ENCODE results near the gene PRKCB.
"Not testable (repeated sequence)": the region's sequence is repeated elsewhere in the genome, so short reads cannot be mapped to it uniquely, and the experiment has no call there.

The PRKCB gene

DNA sequence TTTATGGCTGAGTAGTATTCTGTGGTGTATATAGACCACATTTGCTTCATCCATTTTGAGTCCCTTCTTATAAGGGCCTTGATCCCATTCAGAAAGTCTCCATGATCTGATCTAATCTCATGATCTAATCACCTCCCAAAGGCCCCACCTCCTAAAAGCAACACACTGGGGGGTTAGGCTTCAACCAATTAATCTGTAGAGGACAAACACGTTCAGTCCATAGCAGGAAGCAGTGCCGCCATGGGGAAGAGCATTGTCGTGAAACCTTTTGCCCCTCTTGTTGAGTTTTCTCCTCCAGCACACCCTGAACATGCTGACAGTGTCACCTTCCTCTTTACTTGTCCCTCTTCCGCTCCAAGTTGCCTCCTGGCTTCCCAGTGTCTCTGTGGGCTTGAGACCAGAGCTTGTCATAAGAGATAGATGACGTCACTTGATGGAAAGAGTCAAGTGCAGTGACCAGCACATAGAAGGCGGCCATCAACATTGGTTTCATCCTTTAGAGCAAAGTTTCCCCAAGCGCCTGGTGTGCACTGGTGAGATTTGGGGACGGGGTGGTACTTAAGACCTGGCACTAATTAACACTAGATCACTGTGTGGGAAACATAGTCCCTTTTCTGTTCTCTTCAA, 74.1 kb downstream of the PRKCB start:
- H3K27me3 ChIP-seq (ENCODE audit: control insufficient read depth, low read length), result no peaks in the 10 kb centered on the region
- no peaks in the 10 kb centered on the region for H3K9me2 ChIP-seq (replicated peaks; ENCODE audit: control insufficient read depth, low read length)
- no peak overlapping the region for H3K4me3 ChIP-seq (ENCODE audit: low read length)
- no peaks in the 10 kb centered on the region for H3K4me1 ChIP-seq (ENCODE audit: control insufficient read depth, low read length)
- H3K27ac ChIP-seq (ENCODE audit: low read depth, low read length), result no peak overlapping the region
- no peaks in the 10 kb centered on the region for H3F3A ChIP-seq (ENCODE audit: control insufficient read depth, insufficient read depth)
- no peak overlapping the region for H3K4me2 ChIP-seq (ENCODE audit: low read length)
- no peaks in the 10 kb centered on the region for H4K20me1 ChIP-seq (ENCODE audit: control insufficient read depth, insufficient read depth, low read depth, low read length)
- TF ChIP-seq, protein P1, sequence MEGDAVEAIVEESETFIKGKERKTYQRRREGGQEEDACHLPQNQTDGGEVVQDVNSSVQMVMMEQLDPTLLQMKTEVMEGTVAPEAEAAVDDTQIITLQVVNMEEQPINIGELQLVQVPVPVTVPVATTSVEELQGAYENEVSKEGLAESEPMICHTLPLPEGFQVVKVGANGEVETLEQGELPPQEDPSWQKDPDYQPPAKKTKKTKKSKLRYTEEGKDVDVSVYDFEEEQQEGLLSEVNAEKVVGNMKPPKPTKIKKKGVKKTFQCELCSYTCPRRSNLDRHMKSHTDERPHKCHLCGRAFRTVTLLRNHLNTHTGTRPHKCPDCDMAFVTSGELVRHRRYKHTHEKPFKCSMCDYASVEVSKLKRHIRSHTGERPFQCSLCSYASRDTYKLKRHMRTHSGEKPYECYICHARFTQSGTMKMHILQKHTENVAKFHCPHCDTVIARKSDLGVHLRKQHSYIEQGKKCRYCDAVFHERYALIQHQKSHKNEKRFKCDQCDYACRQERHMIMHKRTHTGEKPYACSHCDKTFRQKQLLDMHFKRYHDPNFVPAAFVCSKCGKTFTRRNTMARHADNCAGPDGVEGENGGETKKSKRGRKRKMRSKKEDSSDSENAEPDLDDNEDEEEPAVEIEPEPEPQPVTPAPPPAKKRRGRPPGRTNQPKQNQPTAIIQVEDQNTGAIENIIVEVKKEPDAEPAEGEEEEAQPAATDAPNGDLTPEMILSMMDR (IDR thresholded peaks at IDR 0.05; ENCODE audit: low read depth, low read length, poor library complexity, severe bottlenecking), result no peak
- TF ChIP-seq EZH2phosphoT487 (IDR thresholded peaks at IDR 0.05; ENCODE audit: borderline replicate concordance, low read length), result no peak
- no peaks in the 10 kb centered on the region for H3K79me2 ChIP-seq (ENCODE audit: control insufficient read depth, low read length)
- H3K36me3 ChIP-seq (ENCODE audit: control insufficient read depth, low read length), result no peaks in the 10 kb centered on the region
- H3K9me3 ChIP-seq (ENCODE audit: control insufficient read depth, insufficient read depth, low read length), result no peaks in the 10 kb centered on the region

DNA sequence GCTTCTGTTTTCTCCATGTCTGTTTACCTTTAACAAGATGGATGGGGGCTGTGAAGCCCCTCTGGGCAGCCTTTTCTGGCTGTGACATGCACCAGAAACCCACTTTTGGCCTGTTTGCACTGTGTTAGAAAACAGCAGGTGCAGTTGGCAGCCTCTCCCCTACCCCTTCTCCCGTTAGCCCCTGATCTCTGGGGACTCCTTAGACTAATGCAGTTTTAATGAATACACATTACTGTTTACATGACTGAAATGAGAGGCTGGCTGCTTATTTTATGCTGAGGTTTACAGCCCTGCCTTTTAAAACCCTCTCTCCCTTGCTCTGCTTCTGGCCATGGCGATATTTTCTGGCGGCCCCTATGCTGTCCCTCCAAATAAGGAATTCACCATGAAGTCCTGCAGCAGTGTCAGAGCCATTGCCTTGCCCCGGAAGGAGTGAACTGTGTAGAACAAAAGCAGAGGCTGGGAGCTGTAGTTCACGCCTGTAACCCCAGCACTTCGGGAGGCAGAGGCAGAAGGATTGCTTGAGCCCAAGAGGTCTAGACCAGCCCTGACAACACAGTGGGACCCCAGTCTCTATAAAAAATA, 79.3 kb downstream of the PRKCB start:
- Histone ChIP-seq H3K27me3 (ENCODE audit: control insufficient read depth, low read length) (0 out of 2 replicates have a peak, but pooled peaks cover 2% of the 10 kb centered on the region), H3K36me3 (ENCODE audit: control insufficient read depth, low read length) (no peaks in the 10 kb centered on the region), H3K79me2 (ENCODE audit: control insufficient read depth, low read length) (no peaks in the 10 kb centered on the region), H3K4me3 (ENCODE audit: low read length) (no peak overlapping the region), H3K9me2 (replicated peaks; ENCODE audit: control insufficient read depth, low read length) (no peaks in the 10 kb centered on the region), H3K9me3 (ENCODE audit: control insufficient read depth, insufficient read depth, low read length) (0 out of 2 replicates have a peak, but pooled peaks cover 3% of the 10 kb centered on the region), H3K4me2 (ENCODE audit: low read length) (no peak overlapping the region), H4K20me1 (ENCODE audit: control insufficient read depth, insufficient read depth, low read depth, low read length) (no peaks in the 10 kb centered on the region), H3F3A (ENCODE audit: control insufficient read depth, insufficient read depth) (no peaks in the 10 kb centered on the region), H3K27ac (ENCODE audit: low read depth, low read length) (no peak overlapping the region), H3K4me1 (ENCODE audit: control insufficient read depth, low read length) (no peaks in the 10 kb centered on the region)
- TF ChIP-seq EZH2phosphoT487 (IDR thresholded peaks at IDR 0.05; ENCODE audit: borderline replicate concordance, low read length), result no peak
- TF ChIP-seq, protein P1 (IDR thresholded peaks at IDR 0.05; ENCODE audit: low read depth, low read length, poor library complexity, severe bottlenecking), result no peak

DNA sequence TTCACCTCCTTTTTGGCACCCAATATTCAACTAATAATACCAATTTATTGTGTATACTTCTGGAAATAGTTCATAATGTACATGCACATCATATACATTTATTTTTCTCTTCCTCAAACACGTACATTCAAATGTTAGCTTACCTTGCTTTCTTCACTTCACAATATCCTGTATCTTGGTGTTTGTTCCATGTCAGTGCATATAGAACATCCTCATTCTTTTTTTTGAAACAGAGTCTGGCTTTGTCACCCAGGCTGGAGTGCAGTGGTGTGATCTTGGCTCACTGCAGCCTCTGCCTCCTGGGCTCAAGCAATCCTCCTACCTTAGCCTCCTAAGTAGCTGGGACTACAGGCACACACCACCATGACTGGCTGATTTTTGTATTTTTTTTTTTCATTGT, 80.8 kb downstream of the PRKCB start:
- H3K36me3 ChIP-seq (ENCODE audit: control insufficient read depth, low read length); H3K9me3 ChIP-seq (ENCODE audit: control insufficient read depth, insufficient read depth, low read length); H4K20me1 ChIP-seq (ENCODE audit: control insufficient read depth, insufficient read depth, low read depth, low read length); H3K4me3 ChIP-seq (ENCODE audit: low read length); H3K4me1 ChIP-seq (ENCODE audit: control insufficient read depth, low read length); H3F3A ChIP-seq (ENCODE audit: control insufficient read depth, insufficient read depth); H3K27me3 ChIP-seq (ENCODE audit: control insufficient read depth, low read length); H3K79me2 ChIP-seq (ENCODE audit: control insufficient read depth, low read length); H3K27ac ChIP-seq (ENCODE audit: low read depth, low read length); H3K9me2 ChIP-seq (replicated peaks; ENCODE audit: control insufficient read depth, low read length); H3K4me2 ChIP-seq (ENCODE audit: low read length): not testable (repeated sequence)

DNA sequence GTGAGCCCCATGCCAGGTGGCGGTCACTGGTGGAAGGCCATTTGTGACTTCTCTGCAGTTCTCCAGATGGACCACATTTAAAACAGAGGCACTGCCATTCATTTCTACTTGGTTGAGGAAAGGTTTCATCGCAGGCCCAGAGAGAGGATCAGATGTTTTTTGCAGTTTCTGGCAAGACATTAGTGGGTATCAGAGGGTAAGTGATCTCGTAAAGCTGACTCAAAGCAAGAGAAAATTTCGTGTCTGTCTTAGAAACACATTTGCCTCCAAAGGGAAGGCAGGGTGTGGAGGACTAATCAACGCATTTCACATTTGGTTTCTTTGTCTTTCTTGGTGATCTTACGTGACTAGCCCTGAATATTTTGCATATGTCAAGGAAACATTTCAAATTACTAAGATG, 81.8 kb downstream of the PRKCB start:
- Histone ChIP-seq H3K4me3 (ENCODE audit: low read length) (no peak overlapping the region), H4K20me1 (ENCODE audit: control insufficient read depth, insufficient read depth, low read depth, low read length) (no peaks in the 10 kb centered on the region), H3F3A (ENCODE audit: control insufficient read depth, insufficient read depth) (no peaks in the 10 kb centered on the region), H3K4me1 (ENCODE audit: control insufficient read depth, low read length) (no peaks in the 10 kb centered on the region), H3K9me2 (replicated peaks; ENCODE audit: control insufficient read depth, low read length) (no peaks in the 10 kb centered on the region), H3K27me3 (ENCODE audit: control insufficient read depth, low read length) (0 out of 2 replicates have a peak, but pooled peaks cover 2% of the 10 kb centered on the region), H3K79me2 (ENCODE audit: control insufficient read depth, low read length) (no peaks in the 10 kb centered on the region), H3K9me3 (ENCODE audit: control insufficient read depth, insufficient read depth, low read length) (0 out of 2 replicates have a peak, but pooled peaks cover 3% of the 10 kb centered on the region), H3K36me3 (ENCODE audit: control insufficient read depth, low read length) (no peaks in the 10 kb centered on the region), H3K27ac (ENCODE audit: low read depth, low read length) (no peak overlapping the region), H3K4me2 (ENCODE audit: low read length) (no peak overlapping the region)
- no peak for TF ChIP-seq EZH2phosphoT487 (IDR thresholded peaks at IDR 0.05; ENCODE audit: borderline replicate concordance, low read length)
- TF ChIP-seq, protein P1 (IDR thresholded peaks at IDR 0.05; ENCODE audit: low read depth, low read length, poor library complexity, severe bottlenecking), result no peak
